SK-N-SH (cell line): ENCODE results near the gene PDE11A.

Experiments
- CTCF ChIP-seq: fragments of 200-600 bp; sonication (generic); IDR thresholded peaks from 2 replicates; pipeline ENCODE4 v1.6.1; 2017; ENCODE audit warnings: antibody characterized with exemption, mild to moderate bottlenecking, moderate library complexity
- GABPA ChIP-seq: IDR thresholded peaks from 2 replicates; pipeline ENCODE4 v1.4.0; 2012; ENCODE audit warnings: low read depth, mild to moderate bottlenecking
- GATA2 ChIP-seq: sonication (generic); formaldehyde crosslinking; IDR thresholded peaks from 2 replicates; pipeline ENCODE4 v1.5.0; 2020; ENCODE audit warnings: mild to moderate bottlenecking, missing genetic modification reagents
- POLR2AphosphoS5 ChIP-seq: IDR thresholded peaks from 2 replicates; pipeline ENCODE4 v1.6.1; 2012; ENCODE audit warnings: low read depth, low read length
- TCF12 ChIP-seq: IDR thresholded peaks from 2 replicates; pipeline ENCODE4 v1.4.0; 2012
- YY1 ChIP-seq: IDR thresholded peaks from 2 replicates; pipeline ENCODE4 v1.4.0; 2012; ENCODE audit warnings: low read depth, mild to moderate bottlenecking
- ZBTB33 ChIP-seq: IDR thresholded peaks from 2 replicates; pipeline ENCODE4 v1.4.0; 2012; ENCODE audit warnings: low read depth, borderline replicate concordance

GRCh38 chr2:177708660-177709444, 363.7 kb downstream of the PDE11A start:
- TF ChIP-seq ZBTB33: no peak
- TF ChIP-seq CTCF: no peak
- TF ChIP-seq GABPA: no peak
- no peak for TF ChIP-seq YY1
- no peak for TF ChIP-seq POLR2AphosphoS5
- no peak for TF ChIP-seq GATA2 (CRISPR knock-in tag)
- no peak for TF ChIP-seq TCF12
